Measurements from ENCODE around the gene AJUBA.
"Not testable (repeated sequence)": the region's sequence is repeated elsewhere in the genome, so short reads cannot be mapped to it uniquely, and the experiment has no call there.

AJUBA gene

GRCh38 chr14:23005451-23006187 is 23.3 kb upstream of the AJUBA start:
- no peak for DNase-seq

DNA sequence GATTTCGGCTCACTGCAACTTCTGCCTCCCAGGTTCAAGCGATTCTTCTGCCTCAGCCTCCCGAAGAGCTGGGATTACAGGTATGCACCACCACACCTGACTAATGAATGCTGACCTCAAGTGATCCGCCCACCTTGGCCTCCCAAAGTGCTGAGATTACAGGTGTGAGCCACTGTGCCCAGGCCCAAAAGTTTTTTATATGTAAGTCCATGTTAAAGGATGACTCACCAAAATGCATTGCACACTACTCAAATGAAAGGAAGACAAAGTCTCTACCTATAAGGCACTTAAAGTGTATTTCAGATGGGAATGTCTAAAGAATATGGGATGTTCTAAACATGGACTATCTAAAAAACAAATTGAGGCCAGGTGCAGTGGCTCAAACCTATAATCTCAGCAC is 21.9 kb upstream of the AJUBA start:
- not testable (repeated sequence) for DNase-seq

DNA sequence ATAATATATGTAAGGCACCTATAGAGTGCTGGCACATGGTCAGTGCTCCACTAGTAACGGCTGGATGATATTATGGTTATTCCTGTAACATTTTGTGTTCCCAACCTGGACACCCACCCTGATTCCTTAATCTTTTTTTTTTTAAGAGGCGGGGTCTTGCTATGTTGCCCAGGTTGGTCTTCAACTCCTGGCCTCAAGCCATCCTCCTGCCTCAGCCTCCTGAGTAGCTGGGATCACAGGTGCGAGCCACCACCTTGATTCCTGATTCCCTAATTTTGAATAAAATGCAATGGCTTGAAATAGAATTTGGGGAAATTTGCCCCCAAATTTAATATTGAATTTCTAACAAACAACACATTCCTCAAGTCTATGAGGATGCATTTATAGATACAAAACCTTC is 20.2 kb upstream of the AJUBA start:
- DNase-seq, result no peak

DNA sequence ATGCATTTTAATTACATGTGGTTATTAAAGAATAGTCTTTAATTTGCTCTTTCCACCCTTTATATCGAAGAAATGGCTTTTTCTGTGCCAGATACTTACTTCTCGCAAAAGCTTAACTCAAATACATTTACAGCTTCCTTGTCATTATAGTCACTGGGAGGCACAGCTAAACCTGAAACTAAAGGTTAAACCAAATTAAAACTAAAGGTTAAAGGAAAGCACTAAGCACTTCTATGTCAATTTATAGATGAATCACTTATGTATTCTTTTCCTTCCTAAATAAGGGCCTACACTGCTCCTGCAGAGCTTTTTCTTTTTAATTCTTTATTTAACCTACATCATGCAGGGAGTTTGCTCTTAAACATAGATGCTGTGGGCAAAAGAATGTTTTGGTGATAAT is 18.5 kb upstream of the AJUBA start:
- DNase-seq, result no peak

GRCh38 chr14:22998329-22999012 is 16.1 kb upstream of the AJUBA start:
- no peak for DNase-seq

DNA sequence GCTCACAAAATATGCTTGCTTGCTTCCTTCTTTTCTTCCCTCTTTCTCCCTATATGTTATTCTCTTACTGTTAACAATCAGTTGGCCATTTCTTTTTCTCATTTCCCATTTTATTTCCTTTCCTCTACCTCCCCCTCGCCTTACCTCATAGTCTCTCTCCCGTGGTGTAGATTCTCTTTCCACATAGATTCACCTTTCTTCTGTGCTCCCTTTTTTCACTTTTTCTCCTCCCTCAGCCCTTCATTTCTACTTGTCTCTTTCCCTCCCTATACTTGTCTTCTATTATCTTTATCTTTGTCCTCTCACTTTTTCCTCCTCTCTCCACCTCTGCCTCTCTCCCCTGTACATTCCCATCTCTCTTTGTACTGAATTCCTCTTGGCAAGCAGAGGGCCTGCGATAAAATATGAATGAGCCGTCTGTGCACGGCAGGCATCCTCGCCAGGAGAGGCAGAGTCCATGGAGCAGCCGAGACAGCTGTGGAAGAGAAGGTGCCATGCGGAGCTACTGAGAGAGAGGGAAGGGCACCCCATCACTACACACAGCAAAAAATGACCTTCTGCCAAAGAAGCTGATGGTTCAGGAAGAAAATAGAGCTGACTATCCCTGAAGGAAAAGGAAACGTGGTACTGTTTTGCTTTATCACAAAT is 15.4 kb upstream of the AJUBA start:
- no peak for DNase-seq

DNA sequence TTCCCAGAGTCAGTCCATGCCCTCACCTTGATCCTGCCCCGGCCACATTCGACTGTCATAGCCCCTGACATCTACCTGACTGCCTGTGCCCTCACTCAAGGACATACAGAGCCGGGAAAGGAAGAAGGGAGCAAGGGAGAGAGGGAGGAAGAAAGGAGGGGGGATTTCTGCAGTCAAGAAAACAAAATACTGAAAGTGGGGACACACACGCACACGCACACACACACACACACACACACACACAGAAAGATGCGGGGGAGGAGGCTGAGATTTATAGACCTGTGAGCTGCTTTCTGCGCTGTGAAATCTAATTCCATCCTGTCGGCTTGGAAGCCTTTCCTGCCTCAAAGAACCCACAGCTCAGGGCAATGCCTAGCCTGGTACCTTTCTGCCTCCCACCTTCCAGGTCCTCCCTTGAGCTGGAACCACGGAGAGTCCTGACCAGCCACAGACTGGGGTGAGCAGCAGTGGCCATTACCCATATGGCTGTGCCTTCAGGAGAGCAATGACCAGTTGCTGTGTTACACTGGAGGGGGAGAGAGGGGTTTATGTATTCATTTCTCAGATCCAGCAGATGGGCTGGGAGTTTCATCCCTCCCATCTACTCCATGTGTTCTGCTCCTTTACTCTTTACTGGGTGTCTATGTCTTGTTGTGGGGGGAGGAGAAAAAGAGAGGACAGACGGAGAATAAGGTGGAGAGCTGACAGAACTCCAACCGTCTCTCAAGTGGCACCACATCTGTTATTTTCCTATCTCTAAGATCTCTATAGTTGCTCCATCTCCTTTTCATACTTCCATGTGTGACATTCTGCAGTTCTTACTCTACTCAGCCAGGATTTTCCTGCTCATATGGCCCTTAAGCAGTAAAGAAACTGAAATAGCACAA is 14.7 kb upstream of the AJUBA start:
- DNase-seq, result no peak

- no peak for DNase-seq
Observed at GRCh38 chr14:22995889-22996625, 13.7 kb upstream of the AJUBA start.

DNA sequence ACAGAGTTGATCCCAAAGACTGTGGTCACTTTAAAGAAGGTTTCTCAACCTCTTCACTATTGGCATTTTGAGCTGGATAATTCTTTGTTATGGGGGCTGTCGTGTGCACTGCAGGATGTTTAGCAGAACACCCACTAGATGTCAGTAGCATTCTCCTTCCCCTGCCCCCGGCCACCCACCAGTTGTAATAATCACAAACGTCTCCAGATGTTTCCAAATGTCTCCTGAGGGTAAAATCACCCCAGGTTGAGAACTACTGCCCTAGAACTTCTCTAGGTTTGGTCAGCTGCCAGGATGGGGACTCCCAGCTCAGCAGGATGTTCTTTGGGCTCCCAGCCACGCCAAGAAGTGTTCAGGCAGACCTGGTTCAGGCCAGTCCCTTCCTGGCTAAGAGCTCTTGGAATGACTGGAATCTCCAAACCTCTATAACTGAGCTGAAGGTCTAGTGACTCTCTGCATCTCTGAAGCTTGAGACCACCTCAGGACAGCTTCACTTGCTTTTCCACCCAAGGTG is 12.5 kb upstream of the AJUBA start:
- DNase-seq, result no peak

DNA sequence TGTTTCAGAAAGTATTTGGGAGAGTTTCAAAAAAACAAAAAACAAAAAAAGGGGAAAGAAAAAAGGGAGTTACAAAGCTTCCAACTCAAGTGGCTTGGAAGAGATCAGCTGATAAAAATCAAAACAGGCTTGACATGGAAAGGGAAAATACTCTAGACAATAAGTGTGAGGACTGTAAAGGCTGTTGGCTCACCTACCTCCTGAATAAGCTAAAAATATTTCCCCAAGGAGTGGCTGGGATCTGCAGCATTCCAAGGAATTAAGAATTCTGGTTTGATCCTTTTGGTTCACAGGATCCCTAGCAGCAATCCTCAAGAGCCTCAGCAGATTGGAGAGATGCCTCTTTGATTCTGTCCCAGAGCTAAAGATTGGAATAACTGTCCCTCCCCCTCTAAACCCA is 11.2 kb upstream of the AJUBA start:
- DNase-seq, result no peak

DNA sequence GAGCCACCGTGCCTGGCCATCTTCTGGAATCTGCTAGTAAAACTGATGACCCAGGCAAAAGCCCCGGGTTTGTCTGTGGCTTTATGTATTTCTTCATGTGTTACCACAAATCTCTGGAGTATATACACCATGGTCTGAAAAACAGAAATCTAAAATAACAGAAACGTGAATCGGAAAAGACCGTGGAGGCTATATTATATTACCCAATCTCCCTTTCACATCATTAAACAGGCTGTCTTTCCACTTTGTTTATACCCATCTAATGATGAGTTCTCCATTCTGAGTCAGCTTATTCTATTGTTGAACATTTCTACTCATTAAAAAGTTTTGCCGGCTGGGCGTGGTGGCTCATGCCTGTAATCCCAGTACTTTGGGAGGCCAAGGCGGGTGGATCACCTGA is 9.5 kb upstream of the AJUBA start:
- DNase-seq, result no peak

- no peak for DNase-seq
Observed at GRCh38 chr14:22987291-22987690, 4.9 kb upstream of the AJUBA start.

GRCh38 chr14:22986508-22987054 is 4.2 kb upstream of the AJUBA start:
- peak; percentile 86 for DNase-seq

DNA sequence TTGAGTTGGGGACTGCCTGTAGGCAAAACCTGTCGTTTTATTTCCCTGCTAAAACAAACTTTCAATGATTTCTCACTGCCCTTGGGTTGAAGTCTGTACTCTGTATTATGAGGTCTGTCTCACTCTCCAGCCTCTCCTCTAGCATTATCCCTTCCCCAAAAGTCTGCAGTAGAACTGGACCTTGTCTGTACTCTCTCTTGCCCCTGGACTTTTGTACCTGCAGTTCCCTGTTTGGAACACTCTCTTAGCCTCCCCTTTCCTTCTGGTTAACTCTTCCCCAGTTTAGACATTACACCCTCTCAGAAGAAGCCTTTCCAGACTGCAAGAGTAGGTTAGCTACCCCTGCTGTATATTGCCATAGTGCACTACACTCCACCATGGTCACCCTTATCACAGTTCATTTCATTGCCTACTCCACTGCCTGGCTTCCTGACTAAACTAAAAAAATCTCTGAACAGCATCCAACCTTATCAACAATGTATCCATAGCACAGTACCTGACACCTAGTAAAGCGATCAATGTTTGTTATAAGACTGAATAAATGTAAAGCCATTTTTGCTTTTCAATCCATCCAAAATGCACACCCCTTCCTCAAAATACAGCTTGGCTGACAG is 3.6 kb upstream of the AJUBA start:
- DNase-seq, result no peak

DNA sequence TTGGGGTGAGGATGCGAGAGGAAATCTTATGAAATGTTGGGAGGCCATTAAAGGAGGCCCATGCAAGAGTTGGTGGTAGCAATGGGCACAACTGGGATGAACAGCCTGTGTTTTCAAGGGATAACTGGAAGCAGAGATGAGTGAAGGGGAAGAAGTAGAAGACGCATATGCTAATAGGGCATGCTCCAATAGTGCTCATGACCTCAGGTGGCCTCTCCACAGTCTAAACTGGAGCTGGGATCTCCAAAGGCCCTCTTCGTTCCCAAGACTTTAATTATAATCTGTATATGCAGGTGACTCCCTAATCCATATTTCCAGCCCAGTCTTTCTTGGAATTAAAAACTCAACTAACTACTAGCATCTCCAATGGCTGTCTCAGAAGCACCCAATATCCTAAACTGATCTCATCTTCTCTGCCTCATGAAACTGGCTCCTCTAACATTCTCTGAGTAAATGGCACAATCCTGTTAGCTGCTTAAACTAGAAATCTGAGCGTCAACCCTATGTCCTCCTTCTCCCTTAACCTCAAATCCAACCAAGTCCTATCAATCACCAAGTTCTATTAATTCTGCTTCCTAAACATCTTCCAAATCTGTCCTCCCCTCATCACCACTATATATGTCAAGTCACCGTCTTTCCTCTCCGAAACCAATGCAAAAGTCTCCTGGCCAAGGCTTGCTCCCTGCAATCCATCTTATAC is 2.8 kb upstream of the AJUBA start:
- DNase-seq, result no peak

GRCh38 chr14:22981876-22982476 is 375 bp downstream of the AJUBA start:
- DNase-seq, result no peak

GRCh38 chr14:22981090-22981875 is 1.1 kb downstream of the AJUBA start:
- no peak for DNase-seq

- DNase-seq, result no peak
Observed at GRCh38 chr14:22980672-22981089, 1.7 kb downstream of the AJUBA start.

DNA sequence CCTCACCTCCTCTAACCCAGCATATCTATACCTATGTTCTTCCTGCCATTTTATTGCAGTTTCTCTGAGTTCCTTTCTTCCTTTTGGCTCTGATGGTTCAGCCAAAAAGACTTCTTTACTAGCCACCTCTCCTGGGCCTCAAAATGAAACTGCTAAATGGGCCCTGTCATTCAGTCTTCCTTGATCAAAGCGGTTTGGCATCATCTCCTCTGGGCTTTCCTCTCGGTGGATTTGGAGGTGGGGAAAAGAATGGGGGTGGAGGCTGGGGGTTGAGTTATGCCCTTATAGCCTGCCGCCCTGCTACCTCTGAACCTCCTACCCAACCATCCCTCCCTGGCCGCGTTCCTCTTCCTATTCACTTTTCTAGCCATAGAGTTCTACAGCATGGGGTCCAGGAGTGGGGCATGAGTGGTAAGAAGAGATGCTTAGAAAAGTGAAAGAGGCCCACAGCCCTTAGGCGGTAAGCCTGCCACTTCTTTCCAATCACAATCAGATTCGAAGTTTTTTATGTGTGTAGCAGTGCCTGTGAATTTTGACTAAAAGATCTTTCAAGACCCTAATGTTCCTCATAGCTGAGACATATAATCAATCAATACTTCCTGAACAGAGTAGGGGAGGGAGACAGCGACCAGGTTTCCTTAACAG is 2.5 kb downstream of the AJUBA start:
- DNase-seq, result no peak
